ENCODE data around the gene MBD3L2. TPM values are rescaled to one million over a fixed set of nuclear protein-coding genes. Genes with fewer than 3 reads are reported as not detected.
A peak's percentile ranks its signal among the peaks of the same experiment; 100 is the strongest.

The MBD3L2 gene
- total RNA-seq, 1 experiment from 2014 or later: not detected

DNA sequence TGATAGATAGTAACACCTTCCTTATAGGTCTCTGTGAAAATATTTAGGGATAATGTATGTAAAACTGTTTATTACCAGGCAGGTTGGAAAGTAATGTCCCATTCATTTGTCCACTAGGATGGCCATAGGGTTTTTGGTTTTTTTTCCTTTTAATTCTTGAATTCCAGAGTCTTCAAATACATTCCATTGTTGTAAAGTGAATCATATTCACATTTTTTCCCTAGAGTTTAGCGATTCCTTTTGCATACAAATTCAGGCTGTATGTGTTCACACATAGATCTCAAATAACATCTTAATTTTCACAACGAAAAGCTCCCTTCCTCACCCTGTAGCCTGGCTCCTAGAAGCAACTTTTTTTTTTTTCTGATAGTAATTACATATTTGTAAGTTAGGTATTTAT, 18.6 kb downstream of the MBD3L2 start:
- BruUV-seq (replicated peaks): no TSS peak

DNA sequence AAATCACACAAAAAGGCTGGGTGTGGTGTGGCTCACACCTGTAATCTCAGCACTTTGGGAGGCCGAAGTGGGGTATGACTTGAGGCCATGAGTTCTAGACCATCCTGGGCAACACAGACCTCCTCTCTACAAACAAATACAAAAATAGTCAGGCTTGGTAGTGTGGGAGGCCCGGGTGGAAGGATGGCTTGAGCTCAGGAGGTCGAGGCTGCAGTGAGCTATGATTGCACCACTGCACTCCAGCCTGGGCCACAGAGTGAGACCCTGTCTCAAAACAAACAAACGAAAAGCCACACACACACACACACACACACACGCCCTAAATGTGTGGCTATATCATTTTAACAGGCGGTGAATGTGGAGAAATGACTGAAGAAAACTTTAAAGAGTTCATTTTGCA, 19.5 kb downstream of the MBD3L2 start:
- POLR2A ChIA-PET (ENCODE audit: unreplicated experiment): interaction anchor here (0.7 to 1.2 kb wide), 3 partner anchors 31 to 731 kb away, joined by 7 to 16 read pairs (median 10); no protein-coding TSS in a partner anchor
- Histone ChIP-seq H2AFZ (ENCODE audit: low read length) (peak overlapping the region; percentile 62), H3K79me2 (ENCODE audit: low read length) (peaks cover 18% of the 10 kb centered on the region), H3F3A (ENCODE audit: low read length, unreplicated experiment) (no peaks in the 10 kb centered on the region), H3K9me3 (ENCODE audit: low read length) (no peaks in the 10 kb centered on the region), H3K9ac (ENCODE audit: low read length) (no peak overlapping the region), H3K4me3 (ENCODE audit: low read length) (peak overlapping the region; percentile 33; the same call in 1 of the 2 replicates), H3K27ac (ENCODE audit: low read length) (no peak overlapping the region), H3K36me3 (ENCODE audit: low read depth, low read length) (peaks cover 19% of the 10 kb centered on the region), H3K4me2 (ENCODE audit: low read length) (peak overlapping the region; percentile 29), H4K20me1 (ENCODE audit: low read length) (no peaks in the 10 kb centered on the region), H3K27me3 (ENCODE audit: low read length) (no peaks in the 10 kb centered on the region), H3K9me2 (replicated peaks; ENCODE audit: low read length) (no peaks in the 10 kb centered on the region), H3K4me1 (ENCODE audit: insufficient read depth, low read length) (peaks cover 6% of the 10 kb centered on the region; the same call in 1 of the 2 replicates)
- no peak for TF ChIP-seq EZH2phosphoT487 (IDR thresholded peaks at IDR 0.05; ENCODE audit: borderline replicate concordance, low read length)
- ATAC-seq (no peak), DNase-seq (no peak)
- CTCF ChIA-PET: no interaction called here
- no TSS peak for BruUV-seq (replicated peaks)
- intact Hi-C loops (cut with micrococcal nuclease): no loop called here

More for the DNA sequence above, 18.6 kb downstream of the MBD3L2 start:
- Histone ChIP-seq H3K27ac (ENCODE audit: low read length) (no peak overlapping the region), H3K36me3 (ENCODE audit: low read depth, low read length) (peaks cover 13% of the 10 kb centered on the region), H3K9ac (ENCODE audit: low read length) (no peak overlapping the region), H3K79me2 (ENCODE audit: low read length) (peaks cover 18% of the 10 kb centered on the region), H3K9me3 (ENCODE audit: low read length) (no peaks in the 10 kb centered on the region), H3F3A (ENCODE audit: low read length, unreplicated experiment) (no peaks in the 10 kb centered on the region), H4K20me1 (ENCODE audit: low read length) (no peaks in the 10 kb centered on the region), H3K4me2 (ENCODE audit: low read length) (no peak overlapping the region), H3K9me2 (replicated peaks; ENCODE audit: low read length) (no peaks in the 10 kb centered on the region), H2AFZ (ENCODE audit: low read length) (no peak overlapping the region), H3K4me1 (ENCODE audit: insufficient read depth, low read length) (peaks cover 6% of the 10 kb centered on the region; the same call in 1 of the 2 replicates), H3K27me3 (ENCODE audit: low read length) (no peaks in the 10 kb centered on the region), H3K4me3 (ENCODE audit: low read length) (no peak overlapping the region)
- POLR2A ChIA-PET (ENCODE audit: unreplicated experiment): interaction anchor here (0.6 kb wide), 1 partner anchor 34 kb away, joined by 3 read pairs; no protein-coding TSS in a partner anchor
- no peak for TF ChIP-seq EZH2phosphoT487 (IDR thresholded peaks at IDR 0.05; ENCODE audit: borderline replicate concordance, low read length)
- TF ChIP-seq, protein P1, sequence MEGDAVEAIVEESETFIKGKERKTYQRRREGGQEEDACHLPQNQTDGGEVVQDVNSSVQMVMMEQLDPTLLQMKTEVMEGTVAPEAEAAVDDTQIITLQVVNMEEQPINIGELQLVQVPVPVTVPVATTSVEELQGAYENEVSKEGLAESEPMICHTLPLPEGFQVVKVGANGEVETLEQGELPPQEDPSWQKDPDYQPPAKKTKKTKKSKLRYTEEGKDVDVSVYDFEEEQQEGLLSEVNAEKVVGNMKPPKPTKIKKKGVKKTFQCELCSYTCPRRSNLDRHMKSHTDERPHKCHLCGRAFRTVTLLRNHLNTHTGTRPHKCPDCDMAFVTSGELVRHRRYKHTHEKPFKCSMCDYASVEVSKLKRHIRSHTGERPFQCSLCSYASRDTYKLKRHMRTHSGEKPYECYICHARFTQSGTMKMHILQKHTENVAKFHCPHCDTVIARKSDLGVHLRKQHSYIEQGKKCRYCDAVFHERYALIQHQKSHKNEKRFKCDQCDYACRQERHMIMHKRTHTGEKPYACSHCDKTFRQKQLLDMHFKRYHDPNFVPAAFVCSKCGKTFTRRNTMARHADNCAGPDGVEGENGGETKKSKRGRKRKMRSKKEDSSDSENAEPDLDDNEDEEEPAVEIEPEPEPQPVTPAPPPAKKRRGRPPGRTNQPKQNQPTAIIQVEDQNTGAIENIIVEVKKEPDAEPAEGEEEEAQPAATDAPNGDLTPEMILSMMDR (conservative IDR thresholded peaks at IDR 0.05; ENCODE audit: low read depth, low read length): no peak
- CTCF ChIA-PET: no interaction called here
- intact Hi-C loops (cut with micrococcal nuclease): no loop called here
- no peak for ATAC-seq
- DNase-seq: no peak

GRCh38 chr19:7069042-7069903, 20.2 kb downstream of the MBD3L2 start, which contains the start of gene ZNF557:
TSS of gene ZNF557 (plus strand) at chr19:7069703. CDS start at chr19:7075075, 5,372 bp downstream.
- CTCF ChIA-PET: interaction anchor here (0.5 to 0.6 kb wide), 2 partner anchors 438 to 648 kb away, joined by 3 read pairs; no protein-coding TSS in a partner anchor
- intact Hi-C loops (cut with micrococcal nuclease): no loop called here

More at GRCh38 chr19:7069042-7069903, 20.2 kb downstream of the MBD3L2 start, which contains the start of gene ZNF557:
- H3K4me1 ChIP-seq (ENCODE audit: insufficient read depth, low read length): peaks cover 6% of the 10 kb centered on the region; the same call in 1 of the 2 replicates
- POLR2A ChIA-PET (ENCODE audit: unreplicated experiment): interaction anchor here (0.5 to 1.2 kb wide), 7 partner anchors 30 to 730 kb away, joined by 3 to 28 read pairs (median 11); no protein-coding TSS in a partner anchor
- peak within 1 kb of the TSS; percentile 96 for H3K4me3 ChIP-seq (ENCODE audit: low read length)
- ATAC-seq (peak; percentile 99), DNase-seq (peak; percentile 98)
- peak within 1 kb of the TSS; percentile 52 for H3K27ac ChIP-seq (ENCODE audit: low read length)
- H3K36me3 ChIP-seq (ENCODE audit: low read depth, low read length): peaks cover 24% of the 10 kb centered on the region
- H4K20me1 ChIP-seq (ENCODE audit: low read length): no peaks in the 10 kb centered on the region
- no peaks in the 10 kb centered on the region for H3F3A ChIP-seq (ENCODE audit: low read length, unreplicated experiment)
- H3K4me2 ChIP-seq (ENCODE audit: low read length): peak within 1 kb of the TSS; percentile 95
- BruUV-seq (replicated peaks): no TSS peak
- TF ChIP-seq, protein P1 (conservative IDR thresholded peaks at IDR 0.05; ENCODE audit: low read depth, low read length): no peak
- TF ChIP-seq EZH2 (IDR thresholded peaks at IDR 0.05; ENCODE audit: low read length, unreplicated experiment): no peak
- TF ChIP-seq EZH2phosphoT487 (IDR thresholded peaks at IDR 0.05; ENCODE audit: borderline replicate concordance, low read length): no peak
- no peaks in the 10 kb centered on the region for H3K27me3 ChIP-seq (ENCODE audit: low read length)
- peaks cover 18% of the 10 kb centered on the region for H3K79me2 ChIP-seq (ENCODE audit: low read length)
- no peaks in the 10 kb centered on the region for H3K9me3 ChIP-seq (ENCODE audit: low read length)
- no peaks in the 10 kb centered on the region for H3K9me2 ChIP-seq (replicated peaks; ENCODE audit: low read length)
- H3K9ac ChIP-seq (ENCODE audit: low read length): peak within 1 kb of the TSS; percentile 85
- peak within 1 kb of the TSS; percentile 85 for H2AFZ ChIP-seq (ENCODE audit: low read length)

Measured in PC-3 (cell line).